ENCODE measurements around the gene SRM. TPM values are rescaled to one million over a fixed set of nuclear protein-coding genes. Genes with fewer than 3 reads are reported as not detected.
"Not testable (repeated sequence)": the region's sequence is repeated elsewhere in the genome, so short reads cannot be mapped to it uniquely, and the experiment has no call there.

Gene SRM
- total RNA-seq, 1 donor from 2014 or later: 41.4 TPM

DNA sequence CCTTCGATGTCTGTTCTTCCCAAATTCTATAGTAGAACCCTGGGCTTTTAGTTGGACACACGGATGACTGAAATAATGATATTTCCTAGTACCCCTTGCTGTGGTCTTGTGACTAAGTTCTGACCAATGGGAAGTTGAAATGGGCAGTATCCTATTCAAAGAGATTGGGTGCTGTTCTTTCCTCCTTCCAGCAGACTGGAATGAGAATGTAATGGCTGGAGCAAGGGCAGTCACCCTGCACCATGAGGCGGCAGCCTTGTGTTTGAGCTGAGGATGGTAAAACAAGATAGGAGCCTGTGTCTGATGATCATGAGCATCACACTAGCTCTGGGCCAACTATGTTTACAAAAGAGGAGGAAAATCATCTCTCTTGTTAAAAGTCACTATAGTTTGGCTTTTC, 5.1 kb upstream of the SRM start:
- DNase-seq (ENCODE audit: low spot score): no peak

DNA sequence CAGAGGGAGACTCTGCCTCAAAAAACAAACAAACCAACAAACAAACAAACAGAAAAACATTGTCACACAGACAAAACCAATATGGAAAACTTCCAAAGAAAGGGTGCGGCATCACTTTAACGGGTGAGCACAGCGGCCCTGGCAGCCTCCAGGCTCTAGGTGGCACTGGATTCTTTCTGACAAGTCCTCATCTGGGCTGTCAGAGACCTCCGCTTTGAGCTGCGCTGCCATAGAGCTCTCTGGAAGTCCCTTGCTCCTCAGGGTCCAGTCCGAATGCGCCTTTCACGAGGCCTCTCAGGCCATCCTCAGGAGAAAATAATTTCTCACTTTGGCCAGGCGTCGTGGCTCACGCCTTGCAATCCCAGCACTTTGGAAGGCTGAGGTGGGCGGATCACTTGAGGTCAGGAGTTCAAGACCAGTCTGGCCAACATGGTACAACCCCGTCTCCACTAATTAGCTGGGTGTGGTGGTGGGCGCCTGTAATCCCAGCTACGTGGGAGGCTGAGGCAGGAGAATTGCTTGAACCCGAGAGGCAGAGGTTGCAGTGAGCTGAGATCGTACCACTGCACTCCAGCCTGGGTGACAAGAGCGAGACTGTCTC, 4.2 kb upstream of the SRM start:
- not testable (repeated sequence) for DNase-seq (ENCODE audit: low spot score)

DNA sequence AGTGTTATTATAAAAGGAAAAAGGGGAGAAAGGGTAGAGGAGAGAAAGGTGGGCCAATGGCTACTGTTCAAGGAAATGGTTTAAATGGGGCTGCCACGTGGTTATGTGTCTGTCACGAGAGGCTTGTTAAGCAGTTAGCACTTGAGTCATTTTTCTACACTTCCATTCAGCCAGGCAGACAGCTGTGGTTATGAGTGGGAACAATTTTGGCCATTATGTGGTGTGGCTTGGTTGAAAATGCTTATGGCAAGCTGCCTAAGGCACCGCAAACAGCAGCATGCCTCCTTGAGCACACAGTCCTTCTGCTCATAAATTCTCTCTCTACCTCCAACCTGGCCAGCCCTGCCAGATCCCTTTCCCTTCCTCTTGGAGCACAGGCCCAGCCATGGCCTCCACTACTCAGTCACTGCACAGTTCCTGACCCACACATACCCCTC, 3.2 kb upstream of the SRM start:
- no peak for DNase-seq (ENCODE audit: low spot score)

DNA sequence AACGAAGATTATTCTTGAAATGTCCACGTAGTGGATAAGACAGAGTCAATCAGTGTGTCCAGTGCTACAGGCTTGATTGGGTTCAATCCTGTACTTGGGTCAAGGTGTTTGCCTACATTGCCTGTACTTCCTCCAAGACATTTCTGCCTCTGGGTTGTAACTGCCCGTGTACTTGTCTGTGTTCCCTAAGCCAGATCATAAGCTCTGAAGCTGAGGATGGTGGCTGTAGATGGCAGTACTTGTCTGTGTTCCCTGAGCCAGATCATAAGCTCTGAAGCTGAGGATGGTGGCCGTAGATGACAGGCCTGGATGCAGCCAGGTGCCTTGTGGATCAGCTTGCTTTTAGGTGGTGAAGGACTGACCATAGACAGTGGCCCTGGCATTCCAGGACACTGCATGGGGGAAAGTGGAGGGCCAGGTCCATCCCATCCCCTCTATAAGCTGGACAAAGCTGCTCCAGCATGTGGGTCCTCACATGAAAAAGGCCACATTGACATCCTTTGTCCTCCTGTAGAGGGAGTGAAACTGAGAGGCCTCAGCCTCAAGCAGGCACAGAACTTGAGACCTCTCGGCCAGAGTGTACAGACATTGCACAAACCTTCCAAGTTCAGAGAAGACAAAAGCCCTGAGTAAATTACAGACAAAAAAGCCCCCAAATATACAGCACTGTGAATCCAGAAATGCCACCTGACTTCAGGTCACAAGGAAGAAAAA, 2.0 kb upstream of the SRM start:
- no peak for DNase-seq (ENCODE audit: low spot score)

DNA sequence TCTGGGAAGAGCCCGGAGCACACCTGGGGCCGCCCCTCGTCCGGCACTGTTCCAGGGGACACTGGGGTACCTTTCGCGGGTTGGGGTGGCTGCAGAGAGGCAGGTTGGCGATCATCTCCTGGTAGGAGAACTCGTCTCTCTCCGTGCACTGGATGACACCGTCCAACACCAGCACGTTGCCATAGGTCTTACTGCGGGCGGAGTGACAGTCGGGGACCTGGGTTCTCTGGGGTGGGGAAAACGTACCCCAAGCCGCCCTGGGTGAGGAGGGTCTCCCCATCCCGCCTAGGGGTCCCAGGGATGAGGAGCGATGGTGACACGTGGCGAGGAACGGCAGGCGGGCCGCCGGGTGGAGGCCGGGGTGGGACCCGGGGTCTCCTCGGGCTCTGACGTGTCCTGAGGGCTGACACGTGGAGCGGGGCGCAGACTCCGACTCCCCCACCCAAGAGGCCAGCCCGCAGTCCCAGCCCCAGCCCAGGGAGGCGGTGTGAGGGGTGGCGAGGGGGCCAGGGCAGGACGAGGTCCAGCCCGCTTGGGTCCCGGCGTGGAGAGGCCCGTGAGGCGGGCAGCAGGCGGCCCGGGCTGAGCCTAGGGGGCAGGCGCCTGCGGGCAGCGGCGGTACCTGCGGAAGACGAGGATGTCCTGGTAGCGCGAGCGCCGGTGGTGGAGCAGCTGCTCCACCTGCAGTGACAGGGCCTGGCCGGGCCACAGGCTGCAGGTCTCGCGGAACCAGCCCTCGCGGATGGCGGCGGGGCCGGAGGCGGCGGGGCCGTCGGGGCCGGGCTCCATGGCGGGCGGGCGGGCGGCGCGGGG, 457 bp downstream of the SRM start:
- no peak for DNase-seq (ENCODE audit: low spot score)

DNA sequence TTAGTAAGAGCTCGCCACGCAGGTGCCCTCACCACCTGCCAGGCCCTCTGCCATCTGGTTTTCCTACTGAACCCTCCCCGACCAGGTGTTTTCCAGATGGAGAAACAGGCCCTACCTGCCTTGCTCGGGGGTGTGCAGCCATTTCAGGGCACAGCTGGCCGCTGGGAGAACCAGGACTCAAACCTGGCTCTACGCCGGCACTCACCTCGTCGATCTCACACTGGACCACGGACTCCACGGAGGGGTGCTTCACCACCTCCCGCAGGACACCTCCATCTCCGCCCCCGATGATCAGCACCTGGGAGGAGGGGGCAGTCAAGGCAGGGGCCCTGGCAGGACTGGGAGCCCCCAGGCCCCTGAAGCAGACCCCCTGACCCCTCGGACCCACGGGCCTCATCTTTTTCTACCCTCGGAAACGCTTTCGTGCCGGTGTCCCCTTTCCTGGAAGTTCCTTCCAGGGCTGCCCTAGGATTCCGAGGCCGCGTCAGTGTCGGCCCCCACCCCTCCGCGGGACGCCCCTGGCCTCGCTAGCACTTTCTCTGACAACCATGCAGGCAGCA, 1.1 kb downstream of the SRM start:
- no peak for DNase-seq (ENCODE audit: low spot score)

DNA sequence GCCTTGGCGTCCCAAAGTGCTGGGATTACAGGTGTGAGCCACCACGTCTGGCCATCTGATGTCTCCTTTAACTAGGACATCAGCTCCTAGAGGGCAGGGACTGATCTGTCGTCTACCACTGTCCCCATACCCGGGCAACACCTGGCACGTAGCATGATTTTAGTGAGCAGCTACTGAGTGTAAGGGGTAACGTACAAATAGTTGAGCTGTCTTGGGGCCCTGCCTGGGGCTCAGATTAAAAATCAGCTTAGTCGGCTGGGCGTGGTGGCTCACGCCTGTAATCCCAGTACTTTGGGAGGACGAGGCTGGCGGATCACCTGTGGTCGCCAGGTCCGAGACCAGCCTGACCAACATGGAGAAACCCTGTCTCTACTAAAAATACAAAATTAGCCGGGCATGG, 1.8 kb downstream of the SRM start:
- DNase-seq (ENCODE audit: low spot score): no peak

DNA sequence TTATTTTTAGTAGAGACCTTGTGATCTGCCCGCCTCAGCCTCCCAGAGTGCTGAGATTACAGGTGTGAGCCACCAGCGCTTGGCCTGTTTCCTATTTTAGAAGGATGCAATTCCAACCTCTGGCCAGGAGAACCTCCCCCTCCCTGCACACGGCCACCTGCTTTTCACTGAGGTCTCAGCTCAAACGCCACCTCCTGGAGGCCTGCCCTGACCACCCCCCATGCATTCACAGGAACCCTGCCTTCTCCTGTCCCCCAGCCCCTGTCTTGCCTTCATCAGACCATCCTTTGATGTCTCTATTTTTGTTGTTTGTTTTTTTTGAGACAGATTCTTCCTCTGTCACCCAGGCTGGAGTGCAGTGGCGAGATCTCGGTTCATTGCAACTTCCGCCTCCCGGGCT, 2.3 kb downstream of the SRM start:
- no peak for DNase-seq (ENCODE audit: low spot score)

DNA sequence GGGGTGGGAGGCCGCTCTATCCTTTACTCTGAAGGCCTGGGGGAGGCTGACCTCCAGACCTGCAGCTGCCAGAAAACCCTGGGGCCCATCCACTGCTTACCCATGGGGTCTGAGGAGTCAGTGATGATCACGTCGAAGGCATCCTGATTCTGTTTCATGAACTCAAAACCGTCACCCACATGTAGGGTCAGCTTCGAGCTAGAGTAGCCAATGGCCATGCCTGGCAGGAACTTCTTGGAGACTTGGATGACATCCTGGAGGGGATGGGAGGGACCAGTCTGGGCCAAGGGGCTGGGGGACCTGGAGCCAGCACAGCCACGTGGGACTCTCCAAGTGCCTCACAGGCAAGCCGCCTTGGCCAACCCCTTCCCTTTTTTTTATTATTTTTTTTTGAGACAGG, 3.3 kb downstream of the SRM start:
- no peak for DNase-seq (ENCODE audit: low spot score)

DNA sequence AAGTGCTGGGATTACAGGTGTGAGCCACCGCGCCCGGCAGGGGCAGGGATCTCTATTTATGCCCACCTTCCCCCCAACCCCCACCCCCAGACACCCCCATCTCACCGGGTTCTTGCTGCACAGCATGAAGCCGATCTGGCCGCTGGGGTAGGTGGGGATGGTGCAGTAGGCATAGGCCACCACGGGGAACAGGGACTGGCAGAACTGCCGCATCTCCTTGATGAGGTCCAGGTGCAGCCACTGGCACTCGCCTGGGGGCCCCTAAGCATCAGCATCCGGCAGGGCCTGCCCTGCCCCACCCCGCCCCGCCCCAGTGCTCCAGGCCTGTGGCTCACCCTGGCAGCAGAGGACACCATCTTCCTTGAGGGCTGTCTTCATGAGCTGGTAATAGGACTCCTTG, 4.1 kb downstream of the SRM start:
- DNase-seq (ENCODE audit: low spot score): no peak

DNA sequence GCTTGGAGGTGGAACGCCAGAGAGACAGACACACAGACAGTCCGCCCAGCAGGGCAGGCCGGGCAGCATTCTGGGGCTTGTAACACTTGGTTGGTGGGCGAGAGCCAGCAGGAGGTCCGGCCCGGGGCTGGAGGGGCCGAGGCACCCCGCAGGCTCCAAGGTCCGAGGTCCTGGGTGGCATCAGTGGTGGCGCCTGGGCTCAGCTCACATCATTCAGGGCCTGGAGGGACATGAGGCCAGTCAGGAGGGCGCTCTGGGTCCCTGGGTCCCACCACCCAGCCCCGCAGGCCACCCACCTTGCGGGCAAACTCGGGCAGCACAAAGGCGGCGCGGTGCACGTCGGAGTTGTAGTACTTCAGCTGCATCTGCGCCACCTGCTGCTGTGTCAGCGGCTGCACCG, 5.2 kb downstream of the SRM start:
- no peak for DNase-seq (ENCODE audit: low spot score)

DNA sequence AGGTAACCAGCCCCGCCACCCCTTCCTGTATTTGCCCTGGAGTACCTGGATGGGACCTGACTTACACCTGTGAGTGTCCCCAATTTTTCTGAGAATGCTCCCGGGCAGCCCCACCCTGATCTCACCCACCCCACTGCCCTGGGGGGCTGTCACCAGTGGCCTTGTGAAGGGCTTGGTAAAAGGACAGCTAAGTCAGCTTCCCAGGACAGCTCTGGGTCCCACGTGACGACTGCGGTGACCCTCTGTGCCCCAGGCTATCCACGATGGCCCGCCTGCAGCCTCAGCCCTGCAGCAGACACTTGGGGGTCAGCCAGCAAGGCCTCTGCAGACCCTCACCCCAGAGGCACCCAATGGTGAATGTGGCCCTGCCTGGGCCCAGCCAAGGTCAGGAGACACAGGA, 5.6 kb downstream of the SRM start:
- no peak for DNase-seq (ENCODE audit: low spot score)

DNA sequence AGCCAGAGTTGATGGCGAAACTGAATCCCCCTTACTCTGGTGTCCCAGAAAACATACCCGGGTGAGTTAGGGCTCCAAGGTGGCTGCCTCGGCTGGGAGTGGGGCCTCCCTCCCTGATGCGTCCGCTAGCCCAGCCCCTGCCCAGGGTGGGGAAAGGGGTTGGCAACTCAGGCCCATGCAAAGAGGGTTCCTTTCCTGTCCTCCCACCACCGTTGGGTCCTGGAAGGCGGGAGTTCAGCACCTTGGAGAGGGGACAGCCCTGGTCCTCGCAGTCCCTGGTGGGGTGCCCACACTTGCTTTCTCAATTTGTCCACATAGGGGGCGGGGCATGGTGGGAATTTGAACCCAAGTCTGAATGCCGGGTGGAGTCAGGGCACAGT, 6.1 kb downstream of the SRM start:
- no peak for DNase-seq (ENCODE audit: low spot score)

DNA sequence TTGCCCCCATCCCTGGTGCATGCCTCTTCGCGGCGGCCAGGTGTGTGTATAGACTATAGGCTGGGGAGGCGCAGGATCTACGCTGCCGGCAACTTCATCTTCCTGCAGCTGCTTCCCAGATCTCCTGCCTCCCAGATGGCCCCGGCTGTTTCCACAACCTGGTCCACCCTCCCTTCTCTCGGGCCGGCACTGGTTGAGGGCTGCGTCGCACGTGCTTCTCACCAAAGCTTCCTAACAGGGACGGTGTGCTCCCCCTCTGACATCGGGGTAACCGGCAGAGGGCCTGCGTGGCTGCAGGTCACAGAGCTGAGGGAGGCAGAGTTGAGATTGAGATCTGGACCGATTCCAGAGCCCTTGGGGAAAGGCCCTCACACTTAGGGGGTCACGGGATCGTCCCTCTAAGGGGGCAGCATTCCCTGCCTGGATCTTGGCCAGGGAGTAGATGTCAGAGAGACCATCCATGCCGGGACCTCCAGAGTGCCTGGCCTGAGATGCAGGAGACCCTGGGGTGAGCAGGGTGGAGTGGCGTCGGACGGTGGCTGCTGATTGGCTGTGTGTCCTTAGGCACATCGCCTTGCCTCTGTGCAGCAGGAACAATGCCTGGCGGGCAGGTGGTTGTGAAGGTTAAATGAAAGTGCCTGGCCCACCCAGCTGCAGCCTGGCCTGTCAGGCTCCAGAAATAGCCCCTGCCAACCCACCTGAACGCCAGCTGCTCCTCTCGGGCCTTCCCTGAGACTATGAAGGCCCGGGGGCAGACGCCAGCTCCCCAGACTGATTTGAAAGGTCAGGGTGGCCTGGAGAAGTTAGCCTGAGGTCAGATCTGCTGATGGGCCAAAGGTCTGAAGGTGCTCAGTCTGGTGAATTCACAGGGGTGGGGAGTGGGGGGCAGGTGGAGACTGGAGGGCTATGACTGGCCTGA, 6.7 kb downstream of the SRM start:
- no peak for DNase-seq (ENCODE audit: low spot score)

DNA sequence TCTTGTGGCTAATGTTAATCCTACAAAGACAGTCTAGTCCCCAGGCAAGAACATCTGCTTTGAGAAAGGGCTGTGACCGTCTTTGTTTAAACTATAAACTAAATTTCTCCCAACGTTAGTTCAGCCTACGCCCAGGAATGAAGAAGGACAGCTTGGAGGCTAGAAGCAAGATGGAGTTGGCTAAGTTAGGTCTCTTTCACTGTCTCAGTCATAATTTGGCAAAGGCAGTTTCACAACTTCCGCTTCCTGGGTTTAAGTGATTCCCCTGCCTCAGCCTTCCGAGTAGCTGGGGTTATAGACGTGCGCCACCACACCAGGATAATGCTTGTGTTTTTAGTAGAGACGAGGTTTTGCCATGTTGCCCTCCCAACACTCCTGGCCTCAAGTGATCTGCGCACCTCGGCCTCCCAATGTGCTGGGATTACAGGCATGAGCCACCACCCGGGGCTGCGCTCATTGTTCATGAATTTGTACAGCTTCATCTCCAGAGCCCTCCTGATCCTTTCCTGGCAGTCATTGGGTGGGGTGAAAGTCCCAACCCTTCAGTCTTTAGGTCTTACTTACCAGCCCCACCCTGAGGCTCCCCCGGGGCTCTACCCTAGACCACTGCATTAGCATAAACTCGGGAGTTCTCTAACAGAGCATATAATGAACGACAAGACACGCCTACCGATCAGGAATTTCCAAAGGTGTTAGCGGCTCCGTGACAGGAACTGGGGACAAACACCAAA, 7.9 kb downstream of the SRM start:
- no peak for DNase-seq (ENCODE audit: low spot score)

DNA sequence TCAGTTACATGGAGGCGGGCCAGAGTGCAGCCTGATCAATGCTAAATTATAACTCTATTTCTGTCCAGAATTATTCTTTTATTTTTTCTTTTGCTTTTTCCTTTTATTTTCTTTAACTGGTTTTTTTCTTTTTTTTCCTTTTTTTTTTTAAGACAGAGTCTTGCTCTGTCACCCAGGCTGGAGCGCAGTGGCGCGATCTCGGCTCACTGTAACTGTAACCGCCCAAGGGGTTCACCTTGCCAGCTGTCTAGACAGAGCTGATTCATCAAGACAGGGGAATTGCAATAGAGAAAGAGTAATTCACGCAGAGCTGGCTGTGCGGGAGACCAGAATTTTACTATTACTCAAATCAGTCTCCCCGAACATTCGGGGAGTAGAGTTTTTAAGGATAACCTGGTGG, 8.7 kb downstream of the SRM start:
- DNase-seq (ENCODE audit: low spot score): not testable (repeated sequence)

DNA sequence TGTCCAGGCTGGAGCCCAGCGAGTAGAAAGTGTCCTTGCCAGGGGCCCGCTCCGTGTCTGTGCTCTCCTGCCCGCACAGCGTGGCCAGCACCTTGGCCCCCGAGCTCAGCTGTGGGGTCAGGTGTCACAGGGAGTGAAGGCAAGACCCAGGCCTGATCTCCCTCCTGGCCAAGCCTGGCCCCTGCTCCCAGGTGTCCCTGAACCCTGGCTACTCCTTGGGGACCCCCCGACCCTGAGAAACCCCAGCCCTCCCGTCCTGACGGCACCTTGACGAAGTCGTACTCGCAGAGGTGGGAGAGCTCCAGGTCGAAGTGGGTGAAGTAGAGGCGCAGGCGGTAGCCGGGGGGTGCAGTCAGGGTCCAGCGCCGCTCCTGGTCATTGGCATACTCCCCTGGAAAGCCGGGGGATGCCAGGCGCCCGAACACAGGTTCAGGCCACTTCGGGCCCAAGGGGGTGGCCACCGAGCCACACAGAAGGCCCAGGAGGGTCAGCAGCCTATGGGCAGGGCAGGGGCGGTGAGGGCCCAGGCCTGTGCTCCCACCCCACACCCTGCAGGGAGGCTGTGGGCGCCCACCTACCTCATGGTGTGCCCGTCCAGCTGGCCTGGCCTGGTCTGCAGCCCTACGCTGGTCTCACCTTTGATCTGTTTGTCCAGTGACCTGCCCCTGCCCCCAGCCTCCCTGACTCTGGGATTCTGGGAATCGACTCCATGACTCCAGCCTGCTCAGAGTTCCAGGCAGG, 13.0 kb downstream of the SRM start, which contains the start of gene MASP2:
Gene MASP2 (minus strand): TSS at position 615 of the 741 bp plus-strand sequence. CDS start 32 bp downstream, at position 583.
- no peak for DNase-seq (ENCODE audit: low spot score)

DNA sequence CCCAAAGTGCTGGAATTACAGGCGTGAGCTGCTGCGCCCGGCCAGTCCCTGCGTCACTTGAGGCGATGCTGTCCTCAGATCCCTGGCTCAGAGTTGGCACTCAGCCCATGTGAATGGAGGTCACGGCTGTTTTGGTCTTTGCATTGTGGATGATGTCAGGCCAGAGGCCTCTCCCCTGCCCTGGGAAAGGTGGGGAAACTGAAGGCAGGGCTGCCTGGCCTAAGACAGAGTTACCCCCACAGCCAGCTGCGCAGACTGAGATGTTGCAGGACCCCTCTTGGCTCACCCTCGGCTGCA, 13.6 kb downstream of the SRM start:
- DNase-seq (ENCODE audit: low spot score): no peak

DNA sequence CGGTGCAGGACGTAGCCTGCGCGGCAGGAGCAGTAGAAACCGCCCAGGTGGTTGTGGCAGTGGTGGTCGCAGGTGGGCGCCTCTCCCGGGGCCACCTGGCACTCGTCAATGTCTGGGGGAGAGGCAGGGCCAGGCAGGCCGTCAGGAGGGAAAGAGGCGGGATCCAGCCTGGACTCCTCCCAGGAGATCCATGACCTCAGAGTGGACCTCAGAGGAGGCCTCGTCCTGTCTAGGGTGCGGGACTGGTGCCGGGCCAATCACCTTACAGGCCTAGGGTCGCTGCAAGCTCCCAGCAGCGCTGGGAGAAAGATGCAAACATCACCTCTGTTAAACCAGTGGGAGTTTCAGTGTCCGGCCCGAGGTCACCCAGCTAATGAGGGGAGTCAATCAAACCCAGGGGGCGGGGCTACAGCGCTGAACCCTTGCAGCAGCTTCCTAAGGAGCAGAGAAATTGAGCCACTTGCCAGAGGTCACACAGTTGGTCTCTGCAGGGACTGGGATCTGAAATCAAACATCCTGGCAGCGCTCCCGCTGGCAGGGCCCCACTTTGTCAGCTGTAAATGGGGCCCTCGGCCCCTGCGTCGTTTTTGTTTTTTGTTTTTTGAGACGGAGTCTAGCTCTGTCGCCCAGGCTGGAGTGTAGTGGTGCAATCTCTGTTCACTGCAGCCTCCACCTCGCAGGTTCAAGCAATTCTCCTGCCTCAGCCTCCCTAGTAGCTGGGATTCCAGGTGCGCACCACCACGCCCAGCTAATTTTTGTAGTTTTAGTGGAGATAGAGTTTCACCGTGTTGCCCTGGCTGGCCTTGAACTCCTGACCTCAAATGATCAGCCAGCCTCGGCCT, 14.2 kb downstream of the SRM start:
- no peak for DNase-seq (ENCODE audit: low spot score)
